Osteocyte (in vitro differentiated cells): ENCODE results near the gene ZMYND15. TPM values are rescaled to one million over a fixed set of nuclear protein-coding genes. Genes with fewer than 3 reads are reported as not detected.
"Not testable (repeated sequence)": the region's sequence is repeated elsewhere in the genome, so short reads cannot be mapped to it uniquely, and the experiment has no call there.

Experiments
- DNase-seq: peaks from one replicate; pipeline ENCODE4 v3.0.0; 2021; ENCODE audit warnings: mixed read lengths; ENCODE audit not compliant: unreplicated experiment; ENCODE audit errors: extremely low spot score
- H3K27ac Mint-ChIP-seq: one replicate; pipeline ENCODE4 v1.8.0; 2021; ENCODE audit warnings: mild to moderate bottlenecking, mixed read lengths; ENCODE audit not compliant: unreplicated experiment
- H3K27me3 Mint-ChIP-seq: one replicate; pipeline ENCODE4 v1.8.0; 2021; ENCODE audit warnings: mixed read lengths; ENCODE audit not compliant: unreplicated experiment
- H3K36me3 Mint-ChIP-seq: one replicate; pipeline ENCODE4 v1.8.0; 2021; ENCODE audit warnings: mixed read lengths; ENCODE audit not compliant: unreplicated experiment
- H3K4me1 Mint-ChIP-seq: one replicate; pipeline ENCODE4 v1.8.0; 2021; ENCODE audit warnings: mixed read lengths; ENCODE audit not compliant: unreplicated experiment
- H3K4me3 Mint-ChIP-seq: one replicate; pipeline ENCODE4 v1.8.0; 2021; ENCODE audit warnings: mild to moderate bottlenecking, moderate library complexity, mixed read lengths; ENCODE audit not compliant: unreplicated experiment
- H3K9me3 Mint-ChIP-seq: one replicate; pipeline ENCODE4 v1.8.0; 2021; ENCODE audit warnings: mixed read lengths; ENCODE audit not compliant: unreplicated experiment
- CTCF ChIP-seq: fragments of 200-600 bp; sonication (generic); IDR thresholded peaks from 2 replicates; pipeline ENCODE4 v1.5.0; 2021; ENCODE audit warnings: antibody characterized with exemption, mild to moderate bottlenecking, moderate library complexity
- total RNA-seq: library from RNA; stranded (reverse); gene quantifications from 2 replicates; pipeline ENCODE4 v1.2.1, GENCODE V29; 2021

The ZMYND15 gene
- total RNA-seq, 1 donor from 2014 or later, result 0.99 TPM

- Mint-ChIP-seq H3K4me1 (peaks cover 5% of the 10 kb centered on the region), H3K27ac (no peak overlapping the region), H3K36me3 (peaks cover 13% of the 10 kb centered on the region), H3K27me3 (no peaks in the 10 kb centered on the region), H3K9me3 (no peaks in the 10 kb centered on the region), H3K4me3 (no peak overlapping the region)
- no peak for TF ChIP-seq CTCF
- DNase-seq, result no peak
Observed at GRCh38 chr17:4696437-4696805, 43.2 kb upstream of the ZMYND15 start.

GRCh38 chr17:4699401-4700056 is 40.1 kb upstream of the ZMYND15 start:
- Mint-ChIP-seq H3K36me3 (peaks cover 10% of the 10 kb centered on the region), H3K4me1 (peaks cover 30% of the 10 kb centered on the region)
- DNase-seq, H3K4me3 Mint-ChIP-seq, H3K9me3 Mint-ChIP-seq, H3K27me3 Mint-ChIP-seq, H3K27ac Mint-ChIP-seq: not testable (repeated sequence)

GRCh38 chr17:4701116-4701515 is 38.5 kb upstream of the ZMYND15 start:
- H3K4me3 Mint-ChIP-seq, result no peak overlapping the region
- no peak for TF ChIP-seq CTCF
- DNase-seq, result no peak
- peaks cover 10% of the 10 kb centered on the region for H3K36me3 Mint-ChIP-seq
- H3K27me3 Mint-ChIP-seq, result no peaks in the 10 kb centered on the region
- peaks cover 35% of the 10 kb centered on the region for H3K4me1 Mint-ChIP-seq
- H3K9me3 Mint-ChIP-seq, result no peaks in the 10 kb centered on the region
- H3K27ac Mint-ChIP-seq, result no peak overlapping the region

GRCh38 chr17:4703330-4703691 is 36.3 kb upstream of the ZMYND15 start:
- H3K27ac Mint-ChIP-seq, result peak overlapping the region; percentile 89
- DNase-seq, result no peak
- peaks cover 37% of the 10 kb centered on the region for H3K4me1 Mint-ChIP-seq
- no peaks in the 10 kb centered on the region for H3K36me3 Mint-ChIP-seq
- peak overlapping the region; percentile 87 for H3K4me3 Mint-ChIP-seq
- TF ChIP-seq CTCF, result no peak
- no peaks in the 10 kb centered on the region for H3K27me3 Mint-ChIP-seq
- H3K9me3 Mint-ChIP-seq, result no peaks in the 10 kb centered on the region

GRCh38 chr17:4704574-4704907 is 35.1 kb upstream of the ZMYND15 start:
- H3K9me3 Mint-ChIP-seq, H3K36me3 Mint-ChIP-seq, DNase-seq, H3K27me3 Mint-ChIP-seq: not testable (repeated sequence)
- Mint-ChIP-seq H3K27ac (peak overlapping the region; percentile 89), H3K4me3 (peak overlapping the region; percentile 87), H3K4me1 (peaks cover 38% of the 10 kb centered on the region)

- peak overlapping the region; percentile 89 for H3K27ac Mint-ChIP-seq
- peak overlapping the region; percentile 87 for H3K4me3 Mint-ChIP-seq
- peaks cover 42% of the 10 kb centered on the region for H3K4me1 Mint-ChIP-seq
- H3K36me3 Mint-ChIP-seq, result no peaks in the 10 kb centered on the region
- no peaks in the 10 kb centered on the region for H3K9me3 Mint-ChIP-seq
- no peak for TF ChIP-seq CTCF
- H3K27me3 Mint-ChIP-seq, result no peaks in the 10 kb centered on the region
- no peak for DNase-seq
Observed at GRCh38 chr17:4704991-4705390, 34.6 kb upstream of the ZMYND15 start.
